ENCODE data around the gene DTNBP1. TPM values are rescaled to one million over a fixed set of nuclear protein-coding genes. Genes with fewer than 3 reads are reported as not detected.

DTNBP1 gene
- total RNA-seq = 2.6 and 7.5 TPM in 2 replicates

GRCh38 chr6:15662326-15663129 lies at the start of gene DTNBP1:
DTNBP1 (minus strand) TSS chr6:15663028; CDS start chr6:15662869, 159 bp downstream.

Data from pericardium fibroblast (primary cell).